Psoas muscle (tissue), 8 donors: ENCODE data around the gene CYP2A6. TPM values are rescaled to one million over a fixed set of nuclear protein-coding genes. Genes with fewer than 3 reads are reported as not detected.

ENCODE experiments used
- ATAC-seq, 4 donors: fragments of 200-7000 bp; cut with Tn5 transposase; one replicate each; pipeline ENCODE4 v1.9.1; 2020; ENCODE audit warnings: moderate library complexity in 3 of 4, mild to moderate bottlenecking in 2 of 4
- DNase-seq, 2 donors: peaks; one replicate each; pipeline ENCODE4 v3.0.0-alpha.2; 2020
- H3K27ac ChIP-seq: fragments of 200-600 bp; one replicate; pipeline ENCODE4 v1.8.0; 2022
- H3K27me3 ChIP-seq, 3 donors: fragments of 200-600 bp in 1 of 3; one replicate each; pipeline versions ENCODE4 v1.6.1 to v1.8.0; 2013 to 2022; ENCODE audit warnings: low read length in 2 of 3, mild to moderate bottlenecking in 2 of 3, moderate library complexity in 1 of 3; ENCODE audit not compliant: insufficient read depth in 3 of 3
- H3K36me3 ChIP-seq, 2 donors: fragments of 200-600 bp in 1 of 2; one replicate each; pipeline versions ENCODE4 v1.6.1 to v1.8.0; 2013 to 2022; ENCODE audit warnings: low read depth in 1 of 2, mild to moderate bottlenecking in 1 of 2, moderate library complexity in 1 of 2; ENCODE audit not compliant: insufficient read depth in 1 of 2
- H3K4me1 ChIP-seq: fragments of 200-600 bp; one replicate; pipeline ENCODE4 v1.8.0; 2022
- H3K4me3 ChIP-seq: fragments of 200-600 bp; one replicate; pipeline ENCODE4 v1.8.0; 2022; ENCODE audit warnings: mild to moderate bottlenecking
- H3K9me3 ChIP-seq: fragments of 200-600 bp; one replicate; pipeline ENCODE4 v1.8.0; 2022
- CTCF ChIP-seq: fragments of 200-600 bp; IDR thresholded peaks from one replicate; pipeline ENCODE4 v1.8.0; 2022; ENCODE audit warnings: antibody characterized with exemption
- WGBS, 3 donors: extraction: QIAGEN DNeasy Blood & Tissue Kit; methylation state at CpG; one replicate each; pipeline versions ENCODE4 v1.1.6 to v1.1.7; 2013; 5-methylcytosine and 5-hydroxymethylcytosine counted together
- intact Hi-C, 2 donors: fragments of 100-400 bp; cut with DNase I; formaldehyde crosslinking; loops; one replicate each; pipeline versions ENCODE4 v1.11.0 to v1.14.2; 2022
- polyA plus RNA-seq, 3 donors: library from polyadenylated mRNA; stranded (reverse); fragments of 200-250 nt; gene quantifications; one replicate each; pipeline ENCODE4 v1.2.3, GENCODE V29; 2013
- total RNA-seq, 4 donors: library from RNA; stranded (reverse); fragmentation: NEBNext Ultra II Directional in 2 of 4; extraction: Animal tissue kit (Norgen Biotek cat#: 25700) in 2 of 4; gene quantifications; one replicate each; pipeline versions ENCODE4 v1.2.1 to v1.2.4, GENCODE V29; 2021 to 2023
- donor health status: healthy with polysubstance abuse.
- donor health status: DM: no; HTN: no; CAD: no; lungs with moderate emphysema.
- donor health status: Bipolar disorder and iron deficiency.
- donor health status: healthy.
- donor health status: DM: yes; HTN: yes; CAD: no.
- donor health status: DM: no; HTN: no; CAD: no.
- donor health status: DM: no; HTN: no; CAD: no.
- donor health status: DM: yes; HTN: yes; CAD: no.

Gene CYP2A6
- total and polyA plus RNA-seq, 7 donors: 0.32 TPM; not detected in 6

GRCh38 chr19:40805258-40805868 lies 44.9 kb downstream of the CYP2A6 start:
- no peak for ATAC-seq
- WGBS, 3 donors: 42 to 66% (median 59%) methylated on average over 2 of the region's 2 CpGs
- Histone ChIP-seq H3K9me3 (no peaks in the 10 kb centered on the region), H3K27ac (peak overlapping the region; percentile 64), H3K36me3 (peaks cover 0 to 50% of the 10 kb centered on the region in 2 donors), H3K4me3 (no peak overlapping the region), H3K4me1 (peaks cover 69% of the 10 kb centered on the region), H3K27me3 (no peaks in the 10 kb centered on the region)
- intact Hi-C loops: loop anchor here (5.0 to 10.0 kb wide), 2 partner anchors 88 to 141 kb away; partner anchors contain the start of genes COQ8B (in 1 of the 2) and ITPKC (in 1 of the 2)
- DNase-seq: no peak
- TF ChIP-seq CTCF: no peak

- DNase-seq: no peak
- H3K9me3 ChIP-seq: no peaks in the 10 kb centered on the region
- intact Hi-C loops: loop anchor here (5.0 to 10.0 kb wide), 3 partner anchors 88 to 143 kb away; partner anchors contain the start of genes COQ8B (in 1 of the 2) and ITPKC (in 1 of the 2)
- no peak for TF ChIP-seq CTCF
- no peaks in the 10 kb centered on the region for H3K27me3 ChIP-seq
- no peak overlapping the region for H3K4me3 ChIP-seq
- H3K27ac ChIP-seq: peak overlapping the region; percentile 64
- ATAC-seq: no peak
- H3K4me1 ChIP-seq: peaks cover 68% of the 10 kb centered on the region
- peaks cover 0 to 53% of the 10 kb centered on the region in 2 donors for H3K36me3 ChIP-seq
- 28 to 49% (median 30%) methylated on average over 7 of the region's 7 CpGs for WGBS, 3 donors
These were observed 45.4 kb downstream of the CYP2A6 start for GRCh38 chr19:40804783-40805242.

- 51 to 58% (median 56%) methylated on average over 6 of the region's 6 CpGs for WGBS, 3 donors
- no peak for TF ChIP-seq CTCF
- peaks cover 66% of the 10 kb centered on the region for H3K4me1 ChIP-seq
- DNase-seq (no peak), ATAC-seq (no peak)
- H3K36me3 ChIP-seq: peaks cover 0 to 48% of the 10 kb centered on the region in 2 donors
- peak overlapping the region; percentile 53 for H3K4me3 ChIP-seq
- H3K27ac ChIP-seq: peak overlapping the region; percentile 64
- no peaks in the 10 kb centered on the region for H3K9me3 ChIP-seq
- H3K27me3 ChIP-seq: no peaks in the 10 kb centered on the region
- intact Hi-C loops: loop anchor here (5.0 to 10.0 kb wide), 2 partner anchors 139 to 142 kb away; no protein-coding TSS in a partner anchor
These were observed 46.1 kb downstream of the CYP2A6 start for GRCh38 chr19:40803857-40804782.

GRCh38 chr19:40803170-40803856 lies 46.9 kb downstream of the CYP2A6 start:
- peaks cover 0 to 40% of the 10 kb centered on the region in 2 donors for H3K36me3 ChIP-seq
- TF ChIP-seq CTCF: no peak
- H3K4me3 ChIP-seq: peak overlapping the region; percentile 53

More at GRCh38 chr19:40803170-40803856, 46.9 kb downstream of the CYP2A6 start:
- Histone ChIP-seq H3K9me3 (no peaks in the 10 kb centered on the region), H3K4me1 (peaks cover 66% of the 10 kb centered on the region), H3K27me3 (no peaks in the 10 kb centered on the region), H3K27ac (peak overlapping the region; percentile 64)
- intact Hi-C loops: loop anchor here (5.0 to 10.0 kb wide), 2 partner anchors 139 to 141 kb away; no protein-coding TSS in a partner anchor
- WGBS, 3 donors: 29 to 49% (median 41%) methylated on average over 9 of the region's 9 CpGs
- ATAC-seq: no peak
- no peak for DNase-seq
